ENCODE data around the gene SLC36A2.

Gene SLC36A2

DNA sequence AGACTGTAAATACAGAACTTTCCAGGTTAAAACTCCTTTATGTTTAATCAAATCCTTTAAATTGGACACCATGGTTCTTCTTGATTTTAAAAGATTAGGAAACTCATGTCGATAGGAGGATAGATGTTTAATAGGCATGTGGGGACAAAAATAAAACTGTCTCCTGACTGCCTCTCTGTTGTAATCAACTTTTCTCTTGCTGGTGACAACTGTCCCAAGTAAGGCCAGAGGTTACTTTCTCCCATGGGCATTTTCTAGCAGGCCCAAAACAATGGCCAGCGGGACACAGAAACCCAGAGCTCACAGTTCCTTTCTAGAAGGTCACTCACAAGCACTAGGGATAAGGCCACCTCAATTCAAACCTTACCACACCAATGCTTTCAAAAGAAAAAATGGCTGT is 14.5 kb downstream of the SLC36A2 start:
- Histone ChIP-seq H3K9ac (no peak overlapping the region), H3K9me3 (no peaks in the 10 kb centered on the region)

DNA sequence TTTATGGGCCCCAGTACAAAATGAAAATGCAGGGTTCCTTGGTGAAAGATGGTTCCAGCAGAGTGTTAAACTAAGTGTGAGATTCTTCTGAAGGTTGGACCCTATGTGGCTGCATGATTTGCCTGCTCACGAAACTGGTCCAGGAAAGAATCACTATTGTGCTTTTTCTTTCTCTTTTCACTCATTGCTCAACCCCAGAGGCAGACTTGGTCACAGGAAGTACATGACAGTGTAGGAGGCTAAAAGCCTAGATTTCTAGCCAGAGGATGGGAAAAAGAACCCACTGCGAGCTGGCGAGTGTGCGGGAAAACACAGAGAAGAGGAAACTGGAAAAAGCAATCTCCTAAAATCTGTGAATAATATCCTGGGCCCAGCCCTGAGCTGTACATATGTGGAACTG is 18.6 kb downstream of the SLC36A2 start:
- H3K4me3 ChIP-seq: no peak overlapping the region
- peaks cover 17% of the 10 kb centered on the region for H3K4me1 ChIP-seq
- H3K27ac ChIP-seq: no peak overlapping the region
- no peaks in the 10 kb centered on the region for H4K20me1 ChIP-seq
- no peaks in the 10 kb centered on the region for H3K9me3 ChIP-seq
- no peaks in the 10 kb centered on the region for H3K27me3 ChIP-seq
- no peak for TF ChIP-seq Cebpa-rat (IDR thresholded peaks at IDR 0.05)
- no peak overlapping the region for H3K9ac ChIP-seq
- H3K36me3 ChIP-seq: no peaks in the 10 kb centered on the region
- H3K4me2 ChIP-seq: peak overlapping the region; percentile 58

More for the DNA sequence above, 14.5 kb downstream of the SLC36A2 start:
- Histone ChIP-seq H4K20me1 (no peaks in the 10 kb centered on the region), H3K27me3 (no peaks in the 10 kb centered on the region), H3K27ac (no peak overlapping the region), H3K4me1 (peaks cover 13% of the 10 kb centered on the region), H3K4me3 (no peak overlapping the region), H3K4me2 (no peak overlapping the region), H3K36me3 (no peaks in the 10 kb centered on the region)
- TF ChIP-seq Cebpa-rat (IDR thresholded peaks at IDR 0.05): no peak

DNA sequence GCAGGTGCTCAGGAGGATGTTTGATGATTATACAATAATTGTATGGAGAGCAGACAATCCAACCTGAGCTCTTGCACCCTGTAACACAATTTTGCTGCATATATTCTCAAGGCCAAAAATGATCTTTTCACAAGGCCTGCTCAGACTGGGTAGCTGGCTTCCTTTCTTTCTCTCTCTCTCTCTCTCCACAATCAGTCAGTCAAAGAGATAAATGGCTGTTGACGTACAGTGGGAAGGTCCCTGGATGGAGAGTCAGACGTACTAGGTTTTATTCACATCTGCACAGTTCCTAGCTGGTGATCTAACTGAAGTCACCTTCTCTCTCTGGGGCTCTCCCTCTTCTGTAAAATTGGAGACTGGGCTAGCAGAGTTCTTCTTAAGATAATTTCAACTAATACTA is 19.8 kb downstream of the SLC36A2 start:
- no peaks in the 10 kb centered on the region for H4K20me1 ChIP-seq
- no peak overlapping the region for H3K27ac ChIP-seq
- no peaks in the 10 kb centered on the region for H3K27me3 ChIP-seq
- no peak overlapping the region for H3K9ac ChIP-seq
- no peak for TF ChIP-seq Cebpa-rat (IDR thresholded peaks at IDR 0.05)
- H3K4me1 ChIP-seq: peaks cover 17% of the 10 kb centered on the region
- no peak overlapping the region for H3K4me3 ChIP-seq
- H3K36me3 ChIP-seq: no peaks in the 10 kb centered on the region
- H3K4me2 ChIP-seq: peak overlapping the region; percentile 58; the same call in 1 of the 2 replicates
- no peaks in the 10 kb centered on the region for H3K9me3 ChIP-seq

DNA sequence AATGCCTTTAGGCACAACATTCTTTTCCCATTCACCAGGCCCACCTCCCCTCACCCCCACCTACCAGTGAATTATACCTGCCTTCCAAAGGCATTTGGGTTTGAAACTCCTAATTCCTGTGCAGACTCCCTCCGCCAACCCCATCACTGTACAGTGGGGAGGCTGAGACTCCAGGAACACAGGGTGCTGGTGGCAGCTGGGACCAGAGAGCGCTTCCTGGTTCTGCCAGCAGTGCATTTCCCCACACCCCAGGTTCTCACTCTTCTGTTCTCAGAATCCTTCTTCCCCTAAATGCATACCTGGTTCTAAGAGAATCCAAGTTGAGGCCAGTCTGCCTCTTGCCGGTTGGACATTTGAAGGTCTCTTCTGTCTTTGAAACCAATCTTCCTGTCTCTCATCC is 21.1 kb downstream of the SLC36A2 start:
- no peak for TF ChIP-seq Cebpa-rat (IDR thresholded peaks at IDR 0.05)
- Histone ChIP-seq H3K27me3 (no peaks in the 10 kb centered on the region), H3K36me3 (no peaks in the 10 kb centered on the region), H4K20me1 (no peaks in the 10 kb centered on the region), H3K9ac (no peak overlapping the region), H3K4me2 (no peak overlapping the region), H3K4me1 (peaks cover 17% of the 10 kb centered on the region), H3K4me3 (no peak overlapping the region), H3K9me3 (no peaks in the 10 kb centered on the region), H3K27ac (no peak overlapping the region)

DNA sequence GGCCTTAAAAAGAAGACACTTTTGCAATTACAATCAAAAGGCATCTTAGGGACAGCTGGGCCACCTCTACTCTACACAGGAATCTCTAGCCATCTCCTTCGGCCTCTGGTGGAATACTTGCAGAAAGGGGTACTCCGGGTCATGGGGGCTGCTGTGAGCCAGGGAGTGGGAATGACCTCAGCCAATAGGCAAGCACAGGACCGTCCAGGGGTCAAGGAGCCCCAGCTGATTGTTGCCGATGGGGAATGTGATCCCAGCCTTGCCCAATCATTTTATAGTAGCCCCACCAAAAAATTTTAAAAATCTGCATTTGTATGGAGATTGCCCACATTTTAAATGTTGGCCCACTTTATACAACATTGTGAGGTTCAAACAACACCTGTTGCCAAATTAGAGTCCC is 26.9 kb downstream of the SLC36A2 start:
- no peak for TF ChIP-seq Cebpa-rat (IDR thresholded peaks at IDR 0.05)
- H3K9me3 ChIP-seq: no peaks in the 10 kb centered on the region
- H3K4me2 ChIP-seq: no peak overlapping the region
- H3K4me1 ChIP-seq: peaks cover 16% of the 10 kb centered on the region
- no peaks in the 10 kb centered on the region for H3K27me3 ChIP-seq
- H3K36me3 ChIP-seq: no peaks in the 10 kb centered on the region
- H3K9ac ChIP-seq: no peak overlapping the region
- H4K20me1 ChIP-seq: no peaks in the 10 kb centered on the region
- no peak overlapping the region for H3K27ac ChIP-seq
- H3K4me3 ChIP-seq: no peak overlapping the region

DNA sequence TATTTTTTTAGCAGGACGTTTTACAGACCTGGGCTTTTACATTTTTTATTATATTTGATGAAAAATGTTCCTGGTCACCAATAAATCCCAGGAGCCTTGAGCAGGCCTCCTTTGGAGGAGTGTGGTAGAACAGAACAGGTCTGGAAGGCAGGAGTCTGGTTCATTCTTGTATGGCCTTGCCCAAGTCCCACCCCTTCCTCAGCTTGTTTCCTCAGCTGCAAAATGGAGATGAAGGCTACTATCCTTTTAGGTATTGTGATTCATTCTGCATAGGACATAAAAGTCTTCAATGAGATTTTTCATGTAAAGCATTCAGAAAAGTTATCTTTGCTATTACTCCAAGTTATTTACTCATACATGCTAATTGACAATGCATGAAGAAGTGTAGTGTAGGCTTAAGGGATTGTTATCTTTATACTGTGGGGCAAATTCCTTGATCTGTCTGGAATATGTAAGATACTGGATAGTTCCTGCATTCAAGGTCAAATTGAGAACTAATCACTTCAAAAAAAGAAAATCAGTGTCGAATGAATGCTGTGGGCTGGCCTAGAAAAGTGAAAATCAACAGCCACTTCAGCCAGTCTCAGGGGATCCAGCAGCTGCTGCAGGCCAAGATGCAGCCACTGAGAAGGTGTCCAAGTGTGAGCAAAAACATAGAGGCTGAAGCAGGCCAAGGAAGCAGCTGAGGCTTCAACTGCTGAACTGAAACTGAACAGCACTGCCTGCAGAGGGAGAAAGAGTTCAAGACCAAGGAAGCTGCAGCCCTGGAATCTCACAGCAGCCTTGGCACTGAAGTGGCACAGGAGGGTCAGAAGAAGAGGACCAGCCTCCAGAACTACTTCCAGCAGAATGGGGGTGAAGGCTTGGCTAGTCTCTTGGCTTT is 28.3 kb downstream of the SLC36A2 start:
- Histone ChIP-seq H3K9me3 (no peaks in the 10 kb centered on the region), H3K27me3 (no peaks in the 10 kb centered on the region), H4K20me1 (no peaks in the 10 kb centered on the region), H3K4me2 (peak overlapping the region; percentile 42), H3K4me1 (peaks cover 16% of the 10 kb centered on the region), H3K4me3 (no peak overlapping the region), H3K27ac (no peak overlapping the region), H3K36me3 (no peaks in the 10 kb centered on the region), H3K9ac (no peak overlapping the region)
- TF ChIP-seq Cebpa-rat (IDR thresholded peaks at IDR 0.05): no peak

DNA sequence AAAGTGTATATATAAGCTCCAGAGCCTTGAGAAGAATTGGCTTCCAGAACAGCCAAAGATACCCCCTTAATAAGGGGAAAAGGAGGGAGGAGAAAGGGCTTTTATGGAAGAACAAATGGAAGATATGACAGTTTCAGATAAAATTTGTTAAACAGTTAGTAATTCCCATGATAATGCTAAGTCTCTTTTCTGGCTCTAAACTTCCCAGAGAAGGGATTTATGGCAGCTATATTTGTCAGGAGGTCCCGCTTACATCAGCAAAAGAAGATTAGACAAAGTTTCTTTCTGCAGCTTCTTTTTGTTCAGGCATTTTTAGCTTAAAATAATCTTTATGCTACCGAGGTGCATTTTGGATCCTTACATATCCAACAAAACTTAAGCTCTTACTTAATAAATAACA is 29.5 kb downstream of the SLC36A2 start:
- Histone ChIP-seq H3K9me3 (no peaks in the 10 kb centered on the region), H3K27me3 (no peaks in the 10 kb centered on the region), H3K4me1 (peaks cover 16% of the 10 kb centered on the region), H3K36me3 (no peaks in the 10 kb centered on the region), H3K4me2 (no peak overlapping the region), H4K20me1 (no peaks in the 10 kb centered on the region), H3K9ac (no peak overlapping the region), H3K27ac (no peak overlapping the region), H3K4me3 (no peak overlapping the region)
- TF ChIP-seq Cebpa-rat (IDR thresholded peaks at IDR 0.05): no peak

DNA sequence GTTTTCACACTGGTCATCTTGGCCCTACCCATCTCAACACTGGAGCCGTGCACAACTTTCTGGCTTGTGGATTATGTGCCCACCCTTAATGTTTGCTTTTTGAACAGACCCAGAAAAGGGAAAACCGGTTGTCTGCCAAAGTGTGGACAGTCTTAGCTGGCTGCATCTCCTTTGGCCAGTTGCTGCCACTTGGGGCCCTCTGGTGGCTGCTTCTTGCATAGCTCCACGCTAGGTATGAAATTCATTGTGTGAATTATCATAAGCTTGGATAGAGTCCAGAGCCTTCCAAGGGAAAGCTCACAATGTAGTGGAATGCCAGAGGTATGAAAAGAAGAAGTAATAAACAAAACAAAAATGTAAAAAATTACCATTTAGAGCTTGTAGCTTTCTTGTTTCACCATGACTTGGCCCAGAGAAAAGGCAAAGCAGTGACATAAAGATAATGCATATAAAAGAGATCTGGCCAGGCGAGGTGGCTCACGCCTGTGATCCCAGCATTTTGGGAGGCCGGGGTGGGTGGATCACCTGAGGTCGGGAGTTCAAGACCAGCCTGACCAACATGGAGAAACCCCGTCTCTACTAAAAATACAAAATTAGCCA is 31.3 kb downstream of the SLC36A2 start:
- H3K9ac ChIP-seq: no peak overlapping the region
- peaks cover 16% of the 10 kb centered on the region for H3K9me3 ChIP-seq
- no peaks in the 10 kb centered on the region for H3K36me3 ChIP-seq
- H3K4me2 ChIP-seq: no peak overlapping the region
- H3K4me3 ChIP-seq: no peak overlapping the region
- TF ChIP-seq Cebpa-rat (IDR thresholded peaks at IDR 0.05): no peak
- no peaks in the 10 kb centered on the region for H4K20me1 ChIP-seq
- no peaks in the 10 kb centered on the region for H3K27me3 ChIP-seq
- peaks cover 16% of the 10 kb centered on the region for H3K4me1 ChIP-seq
- H3K27ac ChIP-seq: no peak overlapping the region

DNA sequence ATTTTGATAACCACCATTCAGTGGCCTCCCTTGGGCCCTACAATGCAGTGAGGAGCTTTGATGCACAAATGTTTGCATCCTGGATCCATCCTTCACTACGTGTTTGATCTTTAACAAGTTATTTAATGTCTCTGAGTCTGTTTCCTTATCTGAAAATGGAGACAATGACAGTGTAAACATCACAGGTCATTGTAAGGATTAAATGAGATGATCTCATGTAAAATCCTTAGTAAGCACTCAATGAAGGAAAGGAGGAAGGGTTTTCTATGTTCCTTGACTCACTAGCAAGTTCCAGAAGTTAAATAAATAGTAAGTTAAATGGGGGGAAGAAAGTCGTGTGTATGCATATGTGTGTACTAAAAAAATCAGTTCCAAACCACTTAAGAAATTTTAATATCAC is 34.0 kb downstream of the SLC36A2 start:
- Histone ChIP-seq H3K27me3 (no peaks in the 10 kb centered on the region), H3K27ac (no peak overlapping the region), H3K9ac (no peak overlapping the region), H3K4me3 (no peak overlapping the region), H3K9me3 (peaks cover 39% of the 10 kb centered on the region), H3K4me1 (no peaks in the 10 kb centered on the region), H3K4me2 (no peak overlapping the region), H4K20me1 (no peaks in the 10 kb centered on the region), H3K36me3 (no peaks in the 10 kb centered on the region)
- TF ChIP-seq Cebpa-rat (IDR thresholded peaks at IDR 0.05): no peak

DNA sequence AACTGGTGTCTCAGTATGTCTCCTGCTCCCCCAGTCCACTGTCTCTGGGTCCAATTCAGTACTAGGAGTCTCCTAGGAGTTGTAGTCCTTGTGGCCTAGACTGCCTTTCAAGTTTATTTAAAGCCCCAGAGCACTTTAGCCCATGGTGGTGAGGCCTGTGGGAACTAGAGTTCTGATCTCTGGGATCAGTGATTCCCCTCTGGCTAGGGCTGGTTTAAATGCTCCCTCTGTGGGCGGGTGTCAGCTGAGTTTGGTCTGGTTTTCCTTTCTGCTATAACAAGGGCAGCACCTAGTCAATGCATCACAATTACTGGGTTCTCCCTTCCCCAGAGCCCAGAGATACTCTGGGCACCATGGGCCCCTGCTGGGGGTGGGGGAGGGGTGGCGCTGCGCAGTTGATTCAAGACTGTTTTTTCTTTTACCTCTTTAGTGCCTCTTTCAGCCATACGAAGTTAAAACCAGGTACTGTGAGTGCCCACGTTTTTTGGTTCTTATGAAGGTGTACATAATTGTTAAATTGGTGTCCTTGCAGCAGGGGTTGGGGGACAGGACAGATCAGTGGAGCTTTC is 34.5 kb downstream of the SLC36A2 start:
- H3K4me2 ChIP-seq: no peak overlapping the region
- no peak overlapping the region for H3K4me3 ChIP-seq
- H3K36me3 ChIP-seq: no peaks in the 10 kb centered on the region
- H3K9me3 ChIP-seq: peaks cover 39% of the 10 kb centered on the region
- no peak overlapping the region for H3K9ac ChIP-seq
- H3K27ac ChIP-seq: no peak overlapping the region
- TF ChIP-seq Cebpa-rat (IDR thresholded peaks at IDR 0.05): no peak
- no peaks in the 10 kb centered on the region for H3K4me1 ChIP-seq
- H3K27me3 ChIP-seq: no peaks in the 10 kb centered on the region
- H4K20me1 ChIP-seq: no peaks in the 10 kb centered on the region
